HepG2 (cell line): ENCODE measurements around the gene RABGAP1L. TPM values are rescaled to one million over a fixed set of nuclear protein-coding genes. Genes with fewer than 3 reads are reported as not detected.
A peak's percentile ranks its signal among the peaks of the same experiment; 100 is the strongest.

ENCODE experiments used
- AGO2 ChIP-seq: fragments of 200-400 bp; formaldehyde crosslinking; optimal IDR thresholded peaks from 2 replicates; pipeline ENCODE3; 2017; ENCODE audit warnings: mild to moderate bottlenecking, low read depth, low read length, moderate library complexity
- NCOR1 ChIP-seq: fragments of 200-600 bp; sonication (generic); IDR thresholded peaks from 2 replicates; pipeline ENCODE4 v1.7.0; 2017; ENCODE audit warnings: antibody characterized with exemption, low read length, borderline replicate concordance
- POLR2G ChIP-seq: fragments of 200-400 bp; formaldehyde crosslinking; IDR thresholded peaks from 2 replicates; pipeline ENCODE4 v1.6.1; 2018; ENCODE audit warnings: mild to moderate bottlenecking, low read depth, low read length, moderate library complexity
- TCF12 ChIP-seq, 2 experiments: fragments of 450-650 bp in 1 of 2; sonication (generic) in 1 of 2; formaldehyde crosslinking in 1 of 2; IDR thresholded peaks; 2 replicates each; pipeline versions ENCODE4 v1.6.1 to v1.8.0; 2017 to 2022; ENCODE audit warnings: antibody characterized with exemption in 1 of 2, mild to moderate bottlenecking in 1 of 2, missing genetic modification reagents in 1 of 2, moderate library complexity in 1 of 2
- ZC3H4 ChIP-seq: sonication (generic); formaldehyde crosslinking; IDR thresholded peaks from 2 replicates; pipeline ENCODE4 v1.4.0; 2020; ENCODE audit warnings: missing genetic modification reagents, borderline replicate concordance
- ZNF570 ChIP-seq: sonication (generic); formaldehyde crosslinking; IDR thresholded peaks from 2 replicates; pipeline ENCODE4 v1.4.0; 2020; ENCODE audit warnings: mild to moderate bottlenecking, missing genetic modification reagents, borderline replicate concordance
- polyA plus RNA-seq, 8 experiments: library from polyadenylated mRNA; depleted of rRNA in 3 of 8; stranded (reverse) in 7 of 8; unstranded in 1 of 8; fragments of >200 nt; fragmentation: Illumina TruSeq in 4 of 8; extraction: Trizol in 4 of 8; gene quantifications; 2 replicates each; pipeline versions ENCODE4 v1.2.1 to v1.2.3, GENCODE V29; 2011 to 2016; ENCODE audit warnings: low read depth in 4 of 8, missing spikeins in 1 of 8, mixed read lengths in 1 of 8; ENCODE audit not compliant: insufficient read depth in 1 of 8
- total RNA-seq, 5 experiments: library from RNA; depleted of rRNA; stranded (reverse); fragments of >200 nt; fragmentation: Illumina TruSeq; extraction: Trizol; gene quantifications; 2 replicates each; pipeline ENCODE4 v1.2.3, GENCODE V29; 2016; ENCODE audit warnings: low read depth in 1 of 5
- TF ChIP-seq, protein P1 (sequence below): sonication (generic); formaldehyde crosslinking; IDR thresholded peaks from 2 replicates; pipeline ENCODE4 v1.4.0; 2020; ENCODE audit warnings: missing genetic modification reagents
- TF ChIP-seq, protein P2 (sequence below): IDR thresholded peaks from 2 replicates; pipeline ENCODE4 v1.6.1; 2016; ENCODE audit warnings: mild to moderate bottlenecking, missing biosample characterization, missing genetic modification reagents
- TF ChIP-seq, protein P3 (sequence below): sonication (generic); formaldehyde crosslinking; conservative IDR thresholded peaks from 2 replicates; pipeline ENCODE4 v1.8.0; 2022; ENCODE audit warnings: mild to moderate bottlenecking, moderate library complexity, missing genetic modification reagents
- TF ChIP-seq, protein P4 (sequence below): sonication (generic); formaldehyde crosslinking; IDR thresholded peaks from 2 replicates; pipeline ENCODE4 v1.4.0; 2020; ENCODE audit warnings: mild to moderate bottlenecking, missing genetic modification reagents
- TF ChIP-seq, protein P5 (sequence below), 2 experiments: sonication (generic) in 1 of 2; formaldehyde crosslinking in 1 of 2; IDR thresholded peaks; 2 replicates each; pipeline versions ENCODE4 v1.5.1 to v1.6.1; 2011 to 2020; ENCODE audit warnings: borderline replicate concordance in 1 of 2, low read depth in 1 of 2, low read length in 1 of 2, mild to moderate bottlenecking in 1 of 2, missing genetic modification reagents in 1 of 2, moderate library complexity in 1 of 2

The RABGAP1L gene
- total and polyA plus RNA-seq, 2 of the 13 experiments (the other 11 are each of a cell fraction or from before 2014, with no cell fraction given): 7.9 to 22.6 TPM

DNA sequence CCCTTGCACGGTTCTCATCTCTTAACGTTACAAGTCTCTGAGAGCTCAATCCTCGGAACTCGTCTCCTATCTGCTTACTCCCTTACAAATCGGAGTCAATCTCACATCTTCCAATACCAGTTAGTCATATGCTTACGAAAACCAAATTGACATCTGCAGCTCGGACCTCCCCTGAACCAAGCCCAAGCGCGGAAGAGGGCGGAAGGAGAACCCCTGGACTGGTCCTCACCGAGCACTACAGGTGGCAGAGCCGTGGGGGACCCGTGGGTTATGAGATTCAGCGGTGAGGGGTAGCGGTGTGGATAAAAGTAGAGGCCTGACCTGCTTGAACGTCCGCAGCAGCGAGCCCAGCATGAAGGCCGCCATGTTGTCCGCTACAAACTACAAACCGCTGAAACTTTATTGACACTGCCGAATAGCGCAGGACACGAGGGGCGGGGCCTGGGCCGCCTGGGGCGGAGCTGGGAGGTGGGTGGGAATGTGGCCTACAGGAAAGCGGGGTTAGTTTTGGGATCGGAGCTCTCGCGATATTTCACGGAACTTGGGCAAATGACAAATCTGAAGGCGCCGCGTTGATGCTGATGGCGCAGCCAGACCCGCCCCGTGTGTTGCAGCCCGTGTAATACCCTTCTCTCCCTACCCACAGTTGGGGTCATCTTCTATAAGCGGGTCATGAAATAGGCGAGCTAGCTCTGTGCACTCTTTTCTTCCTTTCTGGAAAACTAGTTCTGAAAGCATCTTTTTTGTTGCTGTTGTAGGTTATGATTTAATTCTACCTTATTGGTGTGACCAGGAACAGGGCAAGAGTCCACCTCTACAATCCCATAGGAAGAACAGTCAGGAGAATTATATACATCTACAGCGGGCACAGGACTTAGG is 864.0 kb downstream of the RABGAP1L start, which contains the start of gene MRPS14 (continued):
- TF ChIP-seq, protein P1, sequence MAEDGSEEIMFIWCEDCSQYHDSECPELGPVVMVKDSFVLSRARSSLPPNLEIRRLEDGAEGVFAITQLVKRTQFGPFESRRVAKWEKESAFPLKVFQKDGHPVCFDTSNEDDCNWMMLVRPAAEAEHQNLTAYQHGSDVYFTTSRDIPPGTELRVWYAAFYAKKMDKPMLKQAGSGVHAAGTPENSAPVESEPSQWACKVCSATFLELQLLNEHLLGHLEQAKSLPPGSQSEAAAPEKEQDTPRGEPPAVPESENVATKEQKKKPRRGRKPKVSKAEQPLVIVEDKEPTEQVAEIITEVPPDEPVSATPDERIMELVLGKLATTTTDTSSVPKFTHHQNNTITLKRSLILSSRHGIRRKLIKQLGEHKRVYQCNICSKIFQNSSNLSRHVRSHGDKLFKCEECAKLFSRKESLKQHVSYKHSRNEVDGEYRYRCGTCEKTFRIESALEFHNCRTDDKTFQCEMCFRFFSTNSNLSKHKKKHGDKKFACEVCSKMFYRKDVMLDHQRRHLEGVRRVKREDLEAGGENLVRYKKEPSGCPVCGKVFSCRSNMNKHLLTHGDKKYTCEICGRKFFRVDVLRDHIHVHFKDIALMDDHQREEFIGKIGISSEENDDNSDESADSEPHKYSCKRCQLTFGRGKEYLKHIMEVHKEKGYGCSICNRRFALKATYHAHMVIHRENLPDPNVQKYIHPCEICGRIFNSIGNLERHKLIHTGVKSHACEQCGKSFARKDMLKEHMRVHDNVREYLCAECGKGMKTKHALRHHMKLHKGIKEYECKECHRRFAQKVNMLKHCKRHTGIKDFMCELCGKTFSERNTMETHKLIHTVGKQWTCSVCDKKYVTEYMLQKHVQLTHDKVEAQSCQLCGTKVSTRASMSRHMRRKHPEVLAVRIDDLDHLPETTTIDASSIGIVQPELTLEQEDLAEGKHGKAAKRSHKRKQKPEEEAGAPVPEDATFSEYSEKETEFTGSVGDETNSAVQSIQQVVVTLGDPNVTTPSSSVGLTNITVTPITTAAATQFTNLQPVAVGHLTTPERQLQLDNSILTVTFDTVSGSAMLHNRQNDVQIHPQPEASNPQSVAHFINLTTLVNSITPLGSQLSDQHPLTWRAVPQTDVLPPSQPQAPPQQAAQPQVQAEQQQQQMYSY (CRISPR knock-in tag): no peak
- TF ChIP-seq, protein P2, sequence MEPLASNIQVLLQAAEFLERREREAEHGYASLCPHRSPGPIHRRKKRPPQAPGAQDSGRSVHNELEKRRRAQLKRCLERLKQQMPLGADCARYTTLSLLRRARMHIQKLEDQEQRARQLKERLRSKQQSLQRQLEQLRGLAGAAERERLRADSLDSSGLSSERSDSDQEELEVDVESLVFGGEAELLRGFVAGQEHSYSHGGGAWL (CRISPR knock-in tag): peak; percentile 71; the same call in 1 of the 2 replicates
- TF ChIP-seq TCF12 (IDR thresholded peaks at IDR 0.05): no peak
- no peak for TF ChIP-seq TCF12 (CRISPR knock-in tag; IDR thresholded peaks at IDR 0.05)
- no peak for TF ChIP-seq ZNF570 (CRISPR knock-in tag)
- peak; percentile 94 for TF ChIP-seq POLR2G
- TF ChIP-seq, protein P3, sequence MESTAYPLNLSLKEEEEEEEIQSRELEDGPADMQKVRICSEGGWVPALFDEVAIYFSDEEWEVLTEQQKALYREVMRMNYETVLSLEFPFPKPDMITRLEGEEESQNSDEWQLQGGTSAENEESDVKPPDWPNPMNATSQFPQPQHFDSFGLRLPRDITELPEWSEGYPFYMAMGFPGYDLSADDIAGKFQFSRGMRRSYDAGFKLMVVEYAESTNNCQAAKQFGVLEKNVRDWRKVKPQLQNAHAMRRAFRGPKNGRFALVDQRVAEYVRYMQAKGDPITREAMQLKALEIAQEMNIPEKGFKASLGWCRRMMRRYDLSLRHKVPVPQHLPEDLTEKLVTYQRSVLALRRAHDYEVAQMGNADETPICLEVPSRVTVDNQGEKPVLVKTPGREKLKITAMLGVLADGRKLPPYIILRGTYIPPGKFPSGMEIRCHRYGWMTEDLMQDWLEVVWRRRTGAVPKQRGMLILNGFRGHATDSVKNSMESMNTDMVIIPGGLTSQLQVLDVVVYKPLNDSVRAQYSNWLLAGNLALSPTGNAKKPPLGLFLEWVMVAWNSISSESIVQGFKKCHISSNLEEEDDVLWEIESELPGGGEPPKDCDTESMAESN (CRISPR knock-in tag): peak; percentile 78; the same call in 1 of the 2 replicates
- no peak for TF ChIP-seq NCOR1
- no peak for TF ChIP-seq ZC3H4 (CRISPR knock-in tag)
- TF ChIP-seq, protein P4, sequence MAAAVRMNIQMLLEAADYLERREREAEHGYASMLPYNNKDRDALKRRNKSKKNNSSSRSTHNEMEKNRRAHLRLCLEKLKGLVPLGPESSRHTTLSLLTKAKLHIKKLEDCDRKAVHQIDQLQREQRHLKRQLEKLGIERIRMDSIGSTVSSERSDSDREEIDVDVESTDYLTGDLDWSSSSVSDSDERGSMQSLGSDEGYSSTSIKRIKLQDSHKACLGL: 0 out of 2 replicates have a peak, but pooled peaks have one; percentile 19
- TF ChIP-seq, protein P5, sequence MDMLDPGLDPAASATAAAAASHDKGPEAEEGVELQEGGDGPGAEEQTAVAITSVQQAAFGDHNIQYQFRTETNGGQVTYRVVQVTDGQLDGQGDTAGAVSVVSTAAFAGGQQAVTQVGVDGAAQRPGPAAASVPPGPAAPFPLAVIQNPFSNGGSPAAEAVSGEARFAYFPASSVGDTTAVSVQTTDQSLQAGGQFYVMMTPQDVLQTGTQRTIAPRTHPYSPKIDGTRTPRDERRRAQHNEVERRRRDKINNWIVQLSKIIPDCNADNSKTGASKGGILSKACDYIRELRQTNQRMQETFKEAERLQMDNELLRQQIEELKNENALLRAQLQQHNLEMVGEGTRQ (IDR thresholded peaks at IDR 0.05; ENCODE audit: low read depth, low read length): no peak
- TF ChIP-seq, protein P5 (CRISPR knock-in tag; IDR thresholded peaks at IDR 0.05; ENCODE audit: borderline replicate concordance): no peak
- no peak for TF ChIP-seq AGO2
